HepG2 (cell line): ENCODE results near the gene GINS2. TPM values are rescaled to one million over a fixed set of nuclear protein-coding genes. Genes with fewer than 3 reads are reported as not detected.

Experiments used
- ARID2 ChIP-seq: sonication (generic); formaldehyde crosslinking; IDR thresholded peaks from 2 replicates; pipeline ENCODE4 v1.8.1; 2022; ENCODE audit warnings: mild to moderate bottlenecking, missing genetic modification reagents, borderline replicate concordance
- CREBL2 ChIP-seq: sonication (generic); formaldehyde crosslinking; IDR thresholded peaks from 2 replicates; pipeline ENCODE4 v1.8.1; 2023; ENCODE audit warnings: missing genetic modification reagents, mild to moderate bottlenecking, borderline replicate concordance
- DRAP1 ChIP-seq: IDR thresholded peaks from 2 replicates; pipeline ENCODE4 v1.6.1; 2016; ENCODE audit warnings: missing genetic modification reagents, missing compliant biosample characterization
- HINFP ChIP-seq: sonication (generic); formaldehyde crosslinking; IDR thresholded peaks from 2 replicates; pipeline ENCODE4 v1.4.0; 2020; ENCODE audit warnings: low read depth, mild to moderate bottlenecking, missing genetic modification reagents
- HIVEP1 ChIP-seq: sonication (generic); formaldehyde crosslinking; IDR thresholded peaks from 2 replicates; pipeline ENCODE4 v1.4.0; 2020; ENCODE audit warnings: mild to moderate bottlenecking, missing genetic modification reagents
- HNRNPLL ChIP-seq: fragments of 200-400 bp; formaldehyde crosslinking; IDR thresholded peaks from 2 replicates; pipeline ENCODE4 v1.6.1; 2017; ENCODE audit warnings: mild to moderate bottlenecking, low read depth, low read length; ENCODE audit not compliant: poor library complexity, severe bottlenecking
- KLF15 ChIP-seq: sonication (generic); formaldehyde crosslinking; IDR thresholded peaks from 2 replicates; pipeline ENCODE4 v1.8.1; 2023; ENCODE audit warnings: borderline replicate concordance, mild to moderate bottlenecking, inconsistent platforms, missing genetic modification reagents, mixed read lengths
- MLXIP ChIP-seq: sonication (generic); formaldehyde crosslinking; IDR thresholded peaks from 2 replicates; pipeline ENCODE4 v1.9.0; 2021; ENCODE audit warnings: missing genetic modification reagents, borderline replicate concordance
- MYPOP ChIP-seq: sonication (generic); formaldehyde crosslinking; IDR thresholded peaks from 2 replicates; pipeline ENCODE4 v1.8.1; 2023; ENCODE audit warnings: mild to moderate bottlenecking, moderate library complexity, missing genetic modification reagents
- MZF1 ChIP-seq: sonication (generic); formaldehyde crosslinking; IDR thresholded peaks from 2 replicates; pipeline ENCODE4 v1.8.1; 2023; ENCODE audit warnings: mild to moderate bottlenecking, missing genetic modification reagents, borderline replicate concordance
- NPAS2 ChIP-seq: sonication (generic); formaldehyde crosslinking; IDR thresholded peaks from 2 replicates; pipeline ENCODE4 v1.8.0; 2022; ENCODE audit warnings: mild to moderate bottlenecking, missing genetic modification reagents, borderline replicate concordance
- PCBP1 ChIP-seq: fragments of 200-400 bp; formaldehyde crosslinking; IDR thresholded peaks from 2 replicates; pipeline ENCODE4 v1.6.1; 2017; ENCODE audit warnings: mild to moderate bottlenecking, low read depth, low read length, borderline replicate concordance
- RBM22 ChIP-seq: fragments of 200-400 bp; formaldehyde crosslinking; optimal IDR thresholded peaks from 2 replicates; pipeline ENCODE3; 2017; ENCODE audit warnings: mild to moderate bottlenecking, low read length, moderate library complexity
- SIX1 ChIP-seq: sonication (generic); formaldehyde crosslinking; IDR thresholded peaks from 2 replicates; pipeline ENCODE4 v1.4.0; 2020; ENCODE audit warnings: missing genetic modification reagents, borderline replicate concordance
- SMAD3 ChIP-seq: sonication (generic); formaldehyde crosslinking; IDR thresholded peaks from 2 replicates; pipeline ENCODE4 v1.4.0; 2020; ENCODE audit warnings: missing genetic modification reagents
- SSRP1 ChIP-seq: IDR thresholded peaks from 2 replicates; pipeline ENCODE4 v1.6.1; 2016; ENCODE audit warnings: control low read depth
- ZBTB1 ChIP-seq: sonication (generic); formaldehyde crosslinking; IDR thresholded peaks from 2 replicates; pipeline ENCODE4 v1.4.0; 2020; ENCODE audit warnings: missing genetic modification reagents, borderline replicate concordance
- ZNF205 ChIP-seq: IDR thresholded peaks from 2 replicates; pipeline ENCODE4 v1.6.1; 2018; ENCODE audit warnings: missing biosample characterization, missing genetic modification reagents
- ZNF329 ChIP-seq: sonication (generic); formaldehyde crosslinking; IDR thresholded peaks from 2 replicates; pipeline ENCODE4 v1.9.0; 2021; ENCODE audit warnings: low read depth, mild to moderate bottlenecking, missing genetic modification reagents
- ZNF619 ChIP-seq: sonication (generic); formaldehyde crosslinking; IDR thresholded peaks from 2 replicates; pipeline ENCODE4 v1.4.0; 2020; ENCODE audit warnings: mild to moderate bottlenecking, missing genetic modification reagents
- ZNF691 ChIP-seq: sonication (generic); formaldehyde crosslinking; IDR thresholded peaks from 2 replicates; pipeline ENCODE4 v1.4.0; 2020; ENCODE audit warnings: missing genetic modification reagents, low read depth, mild to moderate bottlenecking, borderline replicate concordance
- ZNF737 ChIP-seq: sonication (generic); formaldehyde crosslinking; IDR thresholded peaks from 2 replicates; pipeline ENCODE4 v1.5.0; 2020; ENCODE audit warnings: missing genetic modification reagents, mild to moderate bottlenecking, borderline replicate concordance
- polyA plus RNA-seq, 8 experiments: library from polyadenylated mRNA; depleted of rRNA in 3 of 8; stranded (reverse) in 7 of 8; unstranded in 1 of 8; fragments of >200 nt; fragmentation: Illumina TruSeq in 4 of 8; extraction: Trizol in 4 of 8; gene quantifications; 2 replicates each; pipeline versions ENCODE4 v1.2.1 to v1.2.3, GENCODE V29; 2011 to 2016; ENCODE audit warnings: low read depth in 4 of 8, missing spikeins in 1 of 8, mixed read lengths in 1 of 8; ENCODE audit not compliant: insufficient read depth in 1 of 8
- total RNA-seq, 5 experiments: library from RNA; depleted of rRNA; stranded (reverse); fragments of >200 nt; fragmentation: Illumina TruSeq; extraction: Trizol; gene quantifications; 2 replicates each; pipeline ENCODE4 v1.2.3, GENCODE V29; 2016; ENCODE audit warnings: low read depth in 1 of 5

Gene GINS2
- total and polyA plus RNA-seq, 2 of the 13 experiments (the other 11 are each of a cell fraction or from before 2014, with no cell fraction given), result 10.6 to 48.3 TPM

GRCh38 chr16:85688586-85689284, at the start of gene GINS2 (continued):
- TF ChIP-seq ZNF737 (CRISPR knock-in tag) (no peak), PCBP1 (no peak), ZBTB1 (no peak), MLXIP (CRISPR knock-in tag) (peak; percentile 72; the same call in 1 of the 2 replicates), HIVEP1 (peak; percentile 33; the same call in 1 of the 2 replicates), ZNF205 (no peak; the same call in 1 of the 2 replicates), RBM22 (no peak), ZNF691 (no peak), DRAP1 (CRISPR knock-in tag) (peak; percentile 66), NPAS2 (CRISPR knock-in tag) (no peak), ZNF619 (CRISPR knock-in tag) (peak; percentile 70; the same call in 1 of the 2 replicates), SSRP1 (CRISPR knock-in tag) (no peak), HNRNPLL (peak; percentile 73), CREBL2 (CRISPR knock-in tag) (no peak; the same call in 1 of the 2 replicates), KLF15 (CRISPR knock-in tag) (peak; percentile 87; the same call in 1 of the 2 replicates), ARID2 (CRISPR knock-in tag) (no peak), SIX1 (CRISPR knock-in tag) (no peak), SMAD3 (CRISPR knock-in tag) (no peak), MYPOP (CRISPR knock-in tag) (0 out of 2 replicates have a peak, but pooled peaks have one; percentile 42), MZF1 (CRISPR knock-in tag) (no peak), ZNF329 (CRISPR knock-in tag) (no peak), HINFP (peak; percentile 82)
